Stomach (tissue), 4 donors: Measurements from ENCODE around the gene SLC4A2.

ENCODE experiments used
- EP300 ChIP-seq: sonication (generic); formaldehyde crosslinking; IDR thresholded peaks from one replicate; pipeline ENCODE4 v1.6.1; 2017; ENCODE audit warnings: antibody characterized with exemption
- POLR2A ChIP-seq, 4 donors: fragments of 450-650 bp; IDR thresholded peaks; one replicate each; pipeline ENCODE4 v1.6.1; 2016; ENCODE audit warnings: antibody characterized with exemption in 4 of 4, control low read depth in 2 of 4, mild to moderate bottlenecking in 1 of 4, moderate library complexity in 1 of 4
- POLR2AphosphoS5 ChIP-seq, 3 donors: sonication (generic); formaldehyde crosslinking; IDR thresholded peaks; one replicate each; pipeline ENCODE4 v1.6.1; 2016; ENCODE audit warnings: antibody characterized with exemption in 3 of 3
- TF ChIP-seq, protein P1 (sequence below), 7 experiments: fragments of 450-650 bp in 4 of 7; fragments of 200-600 bp in 3 of 7; sonication (generic) in 3 of 7; IDR thresholded peaks; one replicate each; pipeline ENCODE4 v1.5.1; 2016 to 2019; ENCODE audit warnings: antibody characterized with exemption in 7 of 7, control low read depth in 2 of 7, mild to moderate bottlenecking in 1 of 7

DNA sequence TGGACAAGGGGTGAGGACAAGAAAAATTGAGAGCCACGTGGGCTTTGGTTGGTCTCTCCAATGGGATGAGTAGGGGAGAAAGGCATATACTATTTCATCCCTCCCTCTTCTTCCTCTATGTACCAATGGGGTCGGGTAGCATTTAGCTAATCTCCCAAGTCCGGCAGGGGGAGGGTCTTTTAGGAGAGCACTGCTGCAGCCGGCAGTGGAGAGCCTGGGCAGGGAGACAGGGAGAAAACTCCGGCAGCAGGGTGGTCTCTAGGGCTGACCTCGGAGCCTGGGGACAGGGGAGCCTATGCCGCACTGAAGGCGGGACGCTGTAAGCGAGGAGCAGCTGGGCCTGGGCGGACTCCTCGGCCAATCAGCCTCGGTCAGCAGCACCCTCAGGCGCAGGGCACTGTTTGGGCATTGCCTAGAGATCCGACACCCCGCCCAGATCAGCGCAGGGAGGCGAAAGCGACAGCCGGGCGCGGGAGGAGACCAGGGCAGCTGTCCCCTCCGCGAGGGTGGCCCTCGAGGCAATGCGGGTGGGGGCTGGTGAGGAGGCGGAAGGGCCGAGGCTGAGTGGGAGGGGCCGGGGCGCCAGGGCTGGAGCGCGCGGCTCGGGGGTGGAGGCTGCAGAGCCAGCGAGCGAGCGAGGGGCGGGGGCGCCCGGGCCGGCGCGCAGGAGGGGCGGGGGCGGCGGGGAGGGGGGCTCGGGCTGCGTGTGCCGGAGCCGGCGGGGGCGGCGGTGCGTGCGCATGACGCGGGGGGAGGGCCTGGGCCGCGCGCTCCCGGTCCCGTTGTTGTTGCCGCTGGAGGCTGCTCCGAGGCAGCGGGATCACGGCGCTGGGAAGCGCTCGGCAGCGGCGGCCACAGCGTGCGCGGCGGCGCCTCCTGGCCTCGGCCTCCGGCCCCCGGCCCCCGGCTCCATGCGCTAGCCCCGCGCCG, 26.6 kb downstream of the SLC4A2 start, which contains the start of gene AGAP3:
- TF ChIP-seq, protein P1, sequence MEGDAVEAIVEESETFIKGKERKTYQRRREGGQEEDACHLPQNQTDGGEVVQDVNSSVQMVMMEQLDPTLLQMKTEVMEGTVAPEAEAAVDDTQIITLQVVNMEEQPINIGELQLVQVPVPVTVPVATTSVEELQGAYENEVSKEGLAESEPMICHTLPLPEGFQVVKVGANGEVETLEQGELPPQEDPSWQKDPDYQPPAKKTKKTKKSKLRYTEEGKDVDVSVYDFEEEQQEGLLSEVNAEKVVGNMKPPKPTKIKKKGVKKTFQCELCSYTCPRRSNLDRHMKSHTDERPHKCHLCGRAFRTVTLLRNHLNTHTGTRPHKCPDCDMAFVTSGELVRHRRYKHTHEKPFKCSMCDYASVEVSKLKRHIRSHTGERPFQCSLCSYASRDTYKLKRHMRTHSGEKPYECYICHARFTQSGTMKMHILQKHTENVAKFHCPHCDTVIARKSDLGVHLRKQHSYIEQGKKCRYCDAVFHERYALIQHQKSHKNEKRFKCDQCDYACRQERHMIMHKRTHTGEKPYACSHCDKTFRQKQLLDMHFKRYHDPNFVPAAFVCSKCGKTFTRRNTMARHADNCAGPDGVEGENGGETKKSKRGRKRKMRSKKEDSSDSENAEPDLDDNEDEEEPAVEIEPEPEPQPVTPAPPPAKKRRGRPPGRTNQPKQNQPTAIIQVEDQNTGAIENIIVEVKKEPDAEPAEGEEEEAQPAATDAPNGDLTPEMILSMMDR (IDR thresholded peaks at IDR 0.05) = no peak
- TF ChIP-seq POLR2A (IDR thresholded peaks at IDR 0.05) = peak in 2 of 4 donors; percentile 32 to 43
- no peak for TF ChIP-seq EP300
- TF ChIP-seq POLR2AphosphoS5 (IDR thresholded peaks at IDR 0.05) = peak; percentile 40 to 83 (median 82)
